ENCODE data around the gene OR4K14.
"Not testable (repeated sequence)": the region's sequence is repeated elsewhere in the genome, so short reads cannot be mapped to it uniquely, and the experiment has no call there.

The OR4K14 gene

GRCh38 chr14:20008156-20008555, 11.0 kb downstream of the OR4K14 start:
- TF ChIP-seq CTCF (IDR thresholded peaks at IDR 0.05; ENCODE audit: extremely low read depth, missing control alignments): no peak
- no peak for DNase-seq (ENCODE audit: low spot score)

- DNase-seq (ENCODE audit: low spot score): no peak
- TF ChIP-seq CTCF (IDR thresholded peaks at IDR 0.05; ENCODE audit: extremely low read depth, missing control alignments): no peak
These were observed 16.8 kb downstream of the OR4K14 start for GRCh38 chr14:20002319-20002718.

GRCh38 chr14:20001863-20002262, 17.2 kb downstream of the OR4K14 start, which contains the start of gene OR4Q2:
Gene OR4Q2, plus strand, starts transcription at chr14:20002163.
- no peak for TF ChIP-seq CTCF (IDR thresholded peaks at IDR 0.05; ENCODE audit: extremely low read depth, missing control alignments)
- no peak for DNase-seq (ENCODE audit: low spot score)

GRCh38 chr14:19993438-19993837, 25.7 kb downstream of the OR4K14 start:
- no peak for DNase-seq (ENCODE audit: low spot score)
- no peak for TF ChIP-seq CTCF (IDR thresholded peaks at IDR 0.05; ENCODE audit: extremely low read depth, missing control alignments)

GRCh38 chr14:19975291-19975690, 43.8 kb downstream of the OR4K14 start, which contains the start of gene OR4K15:
Gene OR4K15, plus strand, starts transcription at chr14:19975591. Its CDS starts 0 bp downstream, at chr14:19975591.
- DNase-seq (ENCODE audit: low spot score): no peak
- no peak for TF ChIP-seq CTCF (IDR thresholded peaks at IDR 0.05; ENCODE audit: extremely low read depth, missing control alignments)

GRCh38 chr14:19974844-19975243, 44.3 kb downstream of the OR4K14 start:
- TF ChIP-seq CTCF (IDR thresholded peaks at IDR 0.05; ENCODE audit: extremely low read depth, missing control alignments): no peak

GRCh38 chr14:19969735-19970134, 49.4 kb downstream of the OR4K14 start:
- not testable (repeated sequence) for DNase-seq (ENCODE audit: low spot score)

More at GRCh38 chr14:19974844-19975243, 44.3 kb downstream of the OR4K14 start:
- DNase-seq (ENCODE audit: low spot score): no peak
